OCI-LY7 (cell line): ENCODE measurements around the gene TARM1. TPM values are rescaled to one million over a fixed set of nuclear protein-coding genes. Genes with fewer than 3 reads are reported as not detected.
"Not testable (repeated sequence)": the region's sequence is repeated elsewhere in the genome, so short reads cannot be mapped to it uniquely, and the experiment has no call there.

Experiments used
- BruUV-seq: library from RNA; stranded (reverse); fragments of 400-500 nt; replicated peaks from 2 replicates; lab custom pipeline; 2021; lab: Mats Ljungman, UMichigan
- CTCF ChIA-PET: fragments of 300-600 bp; sonication (Branson Sonifier 250); formaldehyde crosslinking; loops from one replicate; lab custom pipeline; 2022; ENCODE audit warnings: antibody characterized with exemption; ENCODE audit not compliant: unreplicated experiment; lab: Charles Lee
- POLR2A ChIA-PET: fragments of 300-600 bp; sonication (Branson Sonifier 250); formaldehyde crosslinking; loops from one replicate; lab custom pipeline; 2022; ENCODE audit warnings: antibody characterized with exemption; lab: Charles Lee
- DNase-seq: peaks from one replicate; pipeline ENCODE4 v3.0.0-alpha.2; 2015; ENCODE audit warnings: low spot score
- H2AFZ ChIP-seq: fragments of 200-600 bp; sonication (generic), shearing (Covaris generic); 2 replicates; pipeline ENCODE4 v1.6.1; 2014; ENCODE audit warnings: mild to moderate bottlenecking, antibody characterized with exemption, low read length, moderate library complexity
- H3K27ac ChIP-seq: fragments of 200-600 bp; sonication (generic); 2 replicates; pipeline ENCODE4 v1.5.1; 2014; ENCODE audit warnings: mixed run types, low read depth, mild to moderate bottlenecking, moderate library complexity, low read length, inconsistent platforms; ENCODE audit not compliant: poor library complexity, severe bottlenecking
- H3K36me3 ChIP-seq: fragments of 200-600 bp; sonication (generic); 2 replicates; pipeline ENCODE4 v1.6.1; 2014; ENCODE audit warnings: mild to moderate bottlenecking, antibody characterized with exemption, low read length, moderate library complexity, mixed read lengths; ENCODE audit not compliant: insufficient read depth
- H3K4me1 ChIP-seq: fragments of 200-600 bp; sonication (generic); 2 replicates; pipeline ENCODE4 v1.5.1; 2014; ENCODE audit warnings: mild to moderate bottlenecking, low read length; ENCODE audit not compliant: insufficient read depth, poor library complexity, severe bottlenecking
- H3K4me2 ChIP-seq: fragments of 200-600 bp; sonication (generic); 2 replicates; pipeline ENCODE4 v1.6.1; 2014; ENCODE audit warnings: mild to moderate bottlenecking, low read length
- H3K4me3 ChIP-seq: fragments of 200-600 bp; sonication (generic); 2 replicates; pipeline ENCODE4 v1.5.1; 2014; ENCODE audit warnings: mild to moderate bottlenecking, low read depth, low read length; ENCODE audit not compliant: poor library complexity, severe bottlenecking
- H3K79me2 ChIP-seq: fragments of 200-600 bp; sonication (generic); 2 replicates; pipeline ENCODE4 v1.6.1; 2016; ENCODE audit warnings: low read depth, mild to moderate bottlenecking, low read length, moderate library complexity, mixed read lengths; ENCODE audit not compliant: insufficient read depth
- H3K9me2 ChIP-seq: fragments of 200-600 bp; sonication (generic); 2 replicates; pipeline ENCODE4 v1.6.1; 2016; ENCODE audit warnings: mild to moderate bottlenecking, low read length, mixed read lengths; ENCODE audit not compliant: insufficient read depth
- H3K9me3 ChIP-seq: fragments of 200-600 bp; sonication (generic); 2 replicates; pipeline ENCODE4 v1.6.1; 2014; ENCODE audit warnings: mild to moderate bottlenecking, mixed run types, low read length, mixed read lengths
- H4K20me1 ChIP-seq: fragments of 200-600 bp; sonication (generic); 2 replicates; pipeline ENCODE4 v1.6.1; 2014; ENCODE audit warnings: mild to moderate bottlenecking, antibody characterized with exemption, low read length, moderate library complexity, mixed read lengths; ENCODE audit not compliant: insufficient read depth
- CTCF ChIP-seq: fragments of 200-600 bp; sonication (generic); conservative IDR thresholded peaks from 2 replicates; pipeline ENCODE4 v1.5.1; 2014; ENCODE audit warnings: mild to moderate bottlenecking, antibody characterized with exemption, low read length, moderate library complexity, mixed read lengths
- EZH2phosphoT487 ChIP-seq: fragments of 200-600 bp; sonication (generic); IDR thresholded peaks from 2 replicates; pipeline ENCODE4 v1.6.1; 2018; ENCODE audit warnings: low read depth, borderline replicate concordance, mild to moderate bottlenecking, mixed run types, antibody characterized with exemption, low read length, moderate library complexity, mixed read lengths
- intact Hi-C: fragments of 100-400 bp; cut with micrococcal nuclease; formaldehyde crosslinking; loops from one replicate; pipeline ENCODE4 v1.10.0; 2022; ENCODE audit not compliant: unreplicated experiment
- total RNA-seq, 2 experiments: library from RNA; depleted of rRNA in 1 of 2; stranded (reverse); fragments of >200 nt in 1 of 2; shearing (Covaris generic) in 1 of 2; gene quantifications; 2 replicates each; pipeline ENCODE4 v1.2.3, GENCODE V29; 2014 to 2022

Gene TARM1
- total RNA-seq, 2 experiments from 2014 or later: not detected

- no peak overlapping the region for H3K27ac ChIP-seq
- BruUV-seq: no TSS peak
These were observed 39.1 kb downstream of the TARM1 start for GRCh38 chr19:54041969-54042606.

GRCh38 chr19:54040003-54040402 lies 41.2 kb downstream of the TARM1 start:
- DNase-seq: no peak
- H4K20me1 ChIP-seq: no peaks in the 10 kb centered on the region
- ChIA-PET POLR2A (interaction anchor here (0.6 kb wide), 1 partner anchor 1506 kb away, joined by 4 read pairs; no protein-coding TSS in a partner anchor), CTCF (no interaction called here)
- H3K9me3 ChIP-seq: no peaks in the 10 kb centered on the region
- no peaks in the 10 kb centered on the region for H3K9me2 ChIP-seq
- no peak overlapping the region for H3K4me3 ChIP-seq
- no peaks in the 10 kb centered on the region for H3K36me3 ChIP-seq
- no peaks in the 10 kb centered on the region for H3K4me1 ChIP-seq
- H2AFZ ChIP-seq: no peak overlapping the region
- H3K79me2 ChIP-seq: no peaks in the 10 kb centered on the region
- intact Hi-C loops: no loop called here
- no peak overlapping the region for H3K4me2 ChIP-seq
- no TSS peak for BruUV-seq
- TF ChIP-seq EZH2phosphoT487 (no peak), CTCF (no peak)
- no peak overlapping the region for H3K27ac ChIP-seq

More at GRCh38 chr19:54041969-54042606, 39.1 kb downstream of the TARM1 start:
- no peaks in the 10 kb centered on the region for H3K79me2 ChIP-seq
- no peaks in the 10 kb centered on the region for H3K4me1 ChIP-seq
- H4K20me1 ChIP-seq: no peaks in the 10 kb centered on the region
- intact Hi-C loops: no loop called here
- TF ChIP-seq EZH2phosphoT487 (no peak), CTCF (no peak)
- H3K36me3 ChIP-seq: no peaks in the 10 kb centered on the region
- no peaks in the 10 kb centered on the region for H3K9me2 ChIP-seq
- no peaks in the 10 kb centered on the region for H3K9me3 ChIP-seq
- H3K4me2 ChIP-seq: no peak overlapping the region
- H3K4me3 ChIP-seq: no peak overlapping the region
- H2AFZ ChIP-seq: no peak overlapping the region
- ChIA-PET CTCF (no interaction called here), POLR2A (no interaction called here)
- DNase-seq: no peak

- BruUV-seq, CTCF ChIA-PET, H3K4me3 ChIP-seq, H3K4me2 ChIP-seq, H3K4me1 ChIP-seq, H2AFZ ChIP-seq, POLR2A ChIA-PET, H3K79me2 ChIP-seq, intact Hi-C loops, H4K20me1 ChIP-seq, H3K9me2 ChIP-seq, H3K27ac ChIP-seq, DNase-seq, H3K36me3 ChIP-seq, H3K9me3 ChIP-seq: not testable (repeated sequence)
These were observed 44.6 kb downstream of the TARM1 start for GRCh38 chr19:54036542-54036941.
